Fibroblast of lung (primary cell): Measurements from ENCODE around the gene RYR2. TPM values are rescaled to one million over a fixed set of nuclear protein-coding genes. Genes with fewer than 3 reads are reported as not detected.

Source experiments
- DNase-seq, 2 donors: peaks; one replicate each; pipeline versions ENCODE4 v3.0.0 to v3.0.0-alpha.2; 2010; ENCODE audit warnings: low read depth in 2 of 2
- H2AFZ ChIP-seq: 2 replicates; pipeline ENCODE4 v1.5.1; 2012; ENCODE audit warnings: low read length, control low read depth, inconsistent platforms
- H3K27ac ChIP-seq: 2 replicates; pipeline ENCODE4 v1.5.1; 2011; ENCODE audit warnings: low read length, control low read depth; ENCODE audit not compliant: insufficient read depth
- H3K27me3 ChIP-seq: 2 replicates; pipeline ENCODE4 v1.5.1; 2011; ENCODE audit warnings: mild to moderate bottlenecking, low read length; ENCODE audit not compliant: control insufficient read depth, insufficient read depth
- H3K36me3 ChIP-seq: 2 replicates; pipeline ENCODE4 v1.5.1; 2011; ENCODE audit warnings: low read length; ENCODE audit not compliant: control insufficient read depth, insufficient read depth
- H3K4me1 ChIP-seq: 2 replicates; pipeline ENCODE4 v1.5.1; 2011; ENCODE audit warnings: low read length; ENCODE audit not compliant: control insufficient read depth, insufficient read depth; ENCODE audit errors: extremely low read depth
- H3K4me2 ChIP-seq: 2 replicates; pipeline ENCODE4 v1.5.1; 2011; ENCODE audit warnings: low read length, control low read depth; ENCODE audit not compliant: insufficient read depth; ENCODE audit errors: extremely low read depth
- H3K4me3 ChIP-seq, 4 experiments: fragments of 200-600 bp in 1 of 4; sonication (generic) in 1 of 4; replicated peaks in 1 of 4; 2 replicates each; pipeline ENCODE4 v1.5.1; 2011 to 2016; ENCODE audit warnings: low read length in 4 of 4, low read depth in 3 of 4, mild to moderate bottlenecking in 3 of 4, control low read depth in 2 of 4, inconsistent platforms in 1 of 4, mixed read lengths in 1 of 4; ENCODE audit not compliant: insufficient read depth in 1 of 4; ENCODE audit errors: control extremely low read depth in 1 of 4
- H3K79me2 ChIP-seq: 2 replicates; pipeline ENCODE4 v1.5.1; 2012; ENCODE audit warnings: mild to moderate bottlenecking, low read length, inconsistent platforms; ENCODE audit not compliant: control insufficient read depth, insufficient read depth
- H3K9ac ChIP-seq: 2 replicates; pipeline ENCODE4 v1.5.1; 2011; ENCODE audit warnings: mild to moderate bottlenecking, low read length, control low read depth; ENCODE audit not compliant: insufficient read depth
- H3K9me3 ChIP-seq: 2 replicates; pipeline ENCODE4 v1.5.1; 2012; ENCODE audit warnings: low read depth, low read length; ENCODE audit not compliant: control insufficient read depth, insufficient read depth
- H4K20me1 ChIP-seq: 2 replicates; pipeline ENCODE4 v1.5.1; 2011; ENCODE audit warnings: low read length; ENCODE audit not compliant: control insufficient read depth, insufficient read depth; ENCODE audit errors: extremely low read depth
- EZH2 ChIP-seq: IDR thresholded peaks from 2 replicates; pipeline ENCODE4 v1.5.1; 2012; ENCODE audit warnings: low read length, control low read depth, mild to moderate bottlenecking; ENCODE audit errors: missing control alignments
- polyA plus RNA-seq, 2 donors: library from polyadenylated mRNA; depleted of rRNA in 1 of 2; stranded (reverse) in 1 of 2; unstranded in 1 of 2; fragments of >200 nt; gene quantifications; 2 replicates each; pipeline ENCODE4 v1.2.1, GENCODE V29; 2011 to 2012; ENCODE audit warnings: missing spikeins in 1 of 2
- total RNA-seq: library from RNA; depleted of rRNA; stranded (reverse); fragments of >200 nt; gene quantifications from 2 replicates; pipeline ENCODE4 v1.2.1, GENCODE V29; 2014
- TF ChIP-seq, protein P1 (sequence below), 2 donors: IDR thresholded peaks in 1 of 2; conservative IDR thresholded peaks in 1 of 2; 1 replicate in 1 of 2; 2 replicates in 1 of 2; pipeline ENCODE4 v1.5.1; 2011 to 2012; ENCODE audit warnings: low read length in 2 of 2, control low read depth in 1 of 2, inconsistent platforms in 1 of 2, low read depth in 1 of 2, mild to moderate bottlenecking in 1 of 2

The RYR2 gene
- total and polyA plus RNA-seq, 2 donors (not counting 1 experiment from before 2014, with no cell fraction given), result 0.06 to 0.17 TPM

DNA sequence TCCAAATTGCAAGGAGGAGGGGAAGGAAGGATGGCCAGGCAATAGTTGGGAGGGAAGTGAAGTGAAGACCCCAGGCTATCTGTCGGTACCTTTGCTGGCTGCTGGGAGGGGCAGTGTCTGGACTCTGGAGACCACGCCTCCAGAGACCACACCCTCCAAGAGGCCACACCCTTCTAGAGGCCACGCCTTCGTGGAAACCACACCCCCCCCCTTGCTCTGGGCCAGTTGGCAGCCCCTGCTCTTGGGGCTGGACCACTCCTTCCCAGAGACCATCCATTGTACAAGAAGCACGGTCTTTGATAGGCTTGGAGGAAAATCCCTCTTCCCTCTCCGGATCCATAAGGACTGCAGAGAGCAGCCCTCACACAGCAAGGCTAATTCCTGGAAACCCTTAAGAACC, 73.1 kb downstream of the RYR2 start:
- Histone ChIP-seq H3K27me3 (no peaks in the 10 kb centered on the region), H3K4me2 (no peak overlapping the region), H4K20me1 (no peaks in the 10 kb centered on the region), H3K9me3 (no peaks in the 10 kb centered on the region), H3K79me2 (no peaks in the 10 kb centered on the region), H3K4me1 (no peaks in the 10 kb centered on the region), H3K36me3 (no peaks in the 10 kb centered on the region), H3K27ac (no peak overlapping the region), H3K9ac (no peak overlapping the region), H3K4me3 (no peak overlapping the region), H2AFZ (no peak overlapping the region)
- TF ChIP-seq, protein P1, sequence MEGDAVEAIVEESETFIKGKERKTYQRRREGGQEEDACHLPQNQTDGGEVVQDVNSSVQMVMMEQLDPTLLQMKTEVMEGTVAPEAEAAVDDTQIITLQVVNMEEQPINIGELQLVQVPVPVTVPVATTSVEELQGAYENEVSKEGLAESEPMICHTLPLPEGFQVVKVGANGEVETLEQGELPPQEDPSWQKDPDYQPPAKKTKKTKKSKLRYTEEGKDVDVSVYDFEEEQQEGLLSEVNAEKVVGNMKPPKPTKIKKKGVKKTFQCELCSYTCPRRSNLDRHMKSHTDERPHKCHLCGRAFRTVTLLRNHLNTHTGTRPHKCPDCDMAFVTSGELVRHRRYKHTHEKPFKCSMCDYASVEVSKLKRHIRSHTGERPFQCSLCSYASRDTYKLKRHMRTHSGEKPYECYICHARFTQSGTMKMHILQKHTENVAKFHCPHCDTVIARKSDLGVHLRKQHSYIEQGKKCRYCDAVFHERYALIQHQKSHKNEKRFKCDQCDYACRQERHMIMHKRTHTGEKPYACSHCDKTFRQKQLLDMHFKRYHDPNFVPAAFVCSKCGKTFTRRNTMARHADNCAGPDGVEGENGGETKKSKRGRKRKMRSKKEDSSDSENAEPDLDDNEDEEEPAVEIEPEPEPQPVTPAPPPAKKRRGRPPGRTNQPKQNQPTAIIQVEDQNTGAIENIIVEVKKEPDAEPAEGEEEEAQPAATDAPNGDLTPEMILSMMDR (conservative IDR thresholded peaks at IDR 0.05 in 1 of 2, IDR thresholded peaks at IDR 0.05 in 1 of 2; ENCODE audit: low read depth in 1 of 2, low read length in 2 of 2), result no peak
- TF ChIP-seq EZH2, result no peak
- DNase-seq, result no peak

DNA sequence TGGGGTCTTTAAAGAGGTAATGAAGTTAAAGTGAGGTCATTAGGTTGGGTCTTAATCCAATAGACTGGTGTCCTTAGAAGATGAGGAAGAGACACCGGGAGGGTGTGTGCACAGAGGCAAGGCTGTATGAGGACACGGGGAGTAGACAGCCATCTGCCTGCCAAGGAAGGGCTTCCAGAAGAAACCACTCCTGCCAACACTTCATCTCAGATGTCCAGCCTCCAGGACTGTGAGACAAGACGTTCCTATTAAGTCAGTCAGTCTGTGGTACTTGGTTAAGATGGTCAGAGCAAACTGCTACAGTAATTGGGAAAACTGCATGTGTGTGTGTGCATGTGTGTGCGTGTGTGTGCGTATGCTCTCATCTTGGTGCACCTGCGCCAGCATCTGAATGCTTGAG, 77.1 kb downstream of the RYR2 start:
- Histone ChIP-seq H3K4me1 (no peaks in the 10 kb centered on the region), H2AFZ (no peak overlapping the region), H3K9ac (no peak overlapping the region), H3K4me3 (no peak overlapping the region), H3K27me3 (no peaks in the 10 kb centered on the region), H4K20me1 (no peaks in the 10 kb centered on the region), H3K27ac (no peak overlapping the region), H3K79me2 (no peaks in the 10 kb centered on the region), H3K9me3 (no peaks in the 10 kb centered on the region), H3K4me2 (no peak overlapping the region), H3K36me3 (no peaks in the 10 kb centered on the region)
- no peak for DNase-seq
- no peak for TF ChIP-seq EZH2
- TF ChIP-seq, protein P1 (conservative IDR thresholded peaks at IDR 0.05 in 1 of 2, IDR thresholded peaks at IDR 0.05 in 1 of 2; ENCODE audit: low read depth in 1 of 2, low read length in 2 of 2), result no peak

DNA sequence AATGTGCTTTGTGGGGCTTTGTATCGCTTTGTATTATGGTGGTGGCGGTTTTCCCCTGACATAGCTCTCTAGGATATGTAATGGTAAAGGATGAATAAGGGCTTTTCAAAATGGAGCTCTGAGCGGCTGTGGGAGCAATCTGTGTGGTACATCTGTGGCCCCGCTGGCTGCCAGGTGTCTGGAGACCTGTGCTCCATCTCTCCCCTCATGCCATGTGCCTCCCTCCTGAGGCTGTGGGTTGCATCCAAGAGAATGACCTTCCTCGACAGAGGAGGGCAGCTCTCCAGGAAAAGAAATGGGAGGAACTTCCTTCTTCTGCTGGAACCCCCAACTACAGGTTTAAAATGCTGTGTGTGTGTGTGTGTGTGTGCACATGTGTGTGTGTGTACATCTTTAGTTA, 78.7 kb downstream of the RYR2 start:
- Histone ChIP-seq H4K20me1 (no peaks in the 10 kb centered on the region), H3K9me3 (no peaks in the 10 kb centered on the region), H3K27ac (no peak overlapping the region), H3K4me1 (no peaks in the 10 kb centered on the region), H3K4me3 (no peak overlapping the region), H3K9ac (no peak overlapping the region), H3K79me2 (no peaks in the 10 kb centered on the region), H3K4me2 (no peak overlapping the region), H2AFZ (no peak overlapping the region), H3K27me3 (no peaks in the 10 kb centered on the region), H3K36me3 (no peaks in the 10 kb centered on the region)
- no peak for DNase-seq
- TF ChIP-seq, protein P1 (conservative IDR thresholded peaks at IDR 0.05 in 1 of 2, IDR thresholded peaks at IDR 0.05 in 1 of 2; ENCODE audit: low read depth in 1 of 2, low read length in 2 of 2), result no peak
- TF ChIP-seq EZH2, result no peak
